ENCODE data around the gene PAAF1. TPM values are rescaled to one million over a fixed set of nuclear protein-coding genes. Genes with fewer than 3 reads are reported as not detected.

PAAF1 gene
- total and polyA plus RNA-seq, 10 of the 15 experiments (the other 5 are each of a cell fraction or from before 2014, with no cell fraction given): 13.7 to 70.6 (median 29.1) TPM

DNA sequence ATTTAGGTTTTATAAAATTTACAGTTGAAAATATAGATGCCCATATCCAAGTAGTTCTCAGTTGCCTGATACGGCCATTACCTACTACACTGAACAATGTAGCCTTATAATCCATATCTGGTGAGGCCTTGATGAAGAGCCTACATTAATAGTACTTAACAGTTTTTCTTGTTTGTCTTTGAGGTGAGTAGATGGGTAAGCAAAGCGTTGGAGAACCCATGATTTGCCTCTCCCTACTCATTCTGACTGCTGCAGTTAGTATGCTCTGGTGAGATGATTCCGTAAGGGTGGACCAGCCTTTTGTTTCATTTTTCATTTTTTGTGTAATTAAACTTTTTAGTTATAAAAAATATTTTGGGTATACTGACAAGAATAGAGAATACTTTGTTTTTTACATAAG lies 11.4 kb downstream of the PAAF1 start:
- intact Hi-C loops (cut with micrococcal nuclease; ENCODE audit: unreplicated experiment) (no loop called here), in situ Hi-C loops (cut with MboI) (no loop called here)
- no peaks in the 10 kb centered on the region for H3K79me2 ChIP-seq (ENCODE audit: control insufficient read depth, insufficient read depth, low read length)
- no peaks in the 10 kb centered on the region for H4K20me1 ChIP-seq (ENCODE audit: control insufficient read depth, insufficient read depth)
- FAIRE-seq (no peak), DNase-seq (ENCODE audit: low read depth, low spot score) (no peak), ATAC-seq (no peak)
- H3K4me3 ChIP-seq: no peak overlapping the region
- ChIA-PET POLR2A (no interaction called here), RAD21 (ENCODE audit: unreplicated experiment) (no interaction called here), CTCF (no interaction called here), SMC1A (ENCODE audit: uncharacterized antibody, unreplicated experiment) (interaction anchor here (1.2 kb wide), 1 partner anchor 16 kb away, joined by 3 read pairs; no protein-coding TSS in a partner anchor)
- 94% methylated on average over 3 of the region's 3 CpGs for WGBS (ENCODE audit: insufficient coverage, insufficient replicate concordance, low lambda C conversion rate, missing lambda C conversion rate)
- TF ChIP-seq, protein P1, sequence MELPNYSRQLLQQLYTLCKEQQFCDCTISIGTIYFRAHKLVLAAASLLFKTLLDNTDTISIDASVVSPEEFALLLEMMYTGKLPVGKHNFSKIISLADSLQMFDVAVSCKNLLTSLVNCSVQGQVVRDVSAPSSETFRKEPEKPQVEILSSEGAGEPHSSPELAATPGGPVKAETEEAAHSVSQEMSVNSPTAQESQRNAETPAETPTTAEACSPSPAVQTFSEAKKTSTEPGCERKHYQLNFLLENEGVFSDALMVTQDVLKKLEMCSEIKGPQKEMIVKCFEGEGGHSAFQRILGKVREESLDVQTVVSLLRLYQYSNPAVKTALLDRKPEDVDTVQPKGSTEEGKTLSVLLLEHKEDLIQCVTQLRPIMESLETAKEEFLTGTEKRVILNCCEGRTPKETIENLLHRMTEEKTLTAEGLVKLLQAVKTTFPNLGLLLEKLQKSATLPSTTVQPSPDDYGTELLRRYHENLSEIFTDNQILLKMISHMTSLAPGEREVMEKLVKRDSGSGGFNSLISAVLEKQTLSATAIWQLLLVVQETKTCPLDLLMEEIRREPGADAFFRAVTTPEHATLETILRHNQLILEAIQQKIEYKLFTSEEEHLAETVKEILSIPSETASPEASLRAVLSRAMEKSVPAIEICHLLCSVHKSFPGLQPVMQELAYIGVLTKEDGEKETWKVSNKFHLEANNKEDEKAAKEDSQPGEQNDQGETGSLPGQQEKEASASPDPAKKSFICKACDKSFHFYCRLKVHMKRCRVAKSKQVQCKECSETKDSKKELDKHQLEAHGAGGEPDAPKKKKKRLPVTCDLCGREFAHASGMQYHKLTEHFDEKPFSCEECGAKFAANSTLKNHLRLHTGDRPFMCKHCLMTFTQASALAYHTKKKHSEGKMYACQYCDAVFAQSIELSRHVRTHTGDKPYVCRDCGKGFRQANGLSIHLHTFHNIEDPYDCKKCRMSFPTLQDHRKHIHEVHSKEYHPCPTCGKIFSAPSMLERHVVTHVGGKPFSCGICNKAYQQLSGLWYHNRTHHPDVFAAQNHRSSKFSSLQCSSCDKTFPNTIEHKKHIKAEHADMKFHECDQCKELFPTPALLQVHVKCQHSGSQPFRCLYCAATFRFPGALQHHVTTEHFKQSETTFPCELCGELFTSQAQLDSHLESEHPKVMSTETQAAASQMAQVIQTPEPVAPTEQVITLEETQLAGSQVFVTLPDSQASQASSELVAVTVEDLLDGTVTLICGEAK (IDR thresholded peaks at IDR 0.05; ENCODE audit: borderline replicate concordance): no peak
- TF ChIP-seq TCF7 (IDR thresholded peaks at IDR 0.05; ENCODE audit: borderline replicate concordance): no peak
- TF ChIP-seq SRF (IDR thresholded peaks at IDR 0.05; ENCODE audit: low read depth in 2 of 2, low read length in 2 of 2): no peak
- TF ChIP-seq, protein P2, sequence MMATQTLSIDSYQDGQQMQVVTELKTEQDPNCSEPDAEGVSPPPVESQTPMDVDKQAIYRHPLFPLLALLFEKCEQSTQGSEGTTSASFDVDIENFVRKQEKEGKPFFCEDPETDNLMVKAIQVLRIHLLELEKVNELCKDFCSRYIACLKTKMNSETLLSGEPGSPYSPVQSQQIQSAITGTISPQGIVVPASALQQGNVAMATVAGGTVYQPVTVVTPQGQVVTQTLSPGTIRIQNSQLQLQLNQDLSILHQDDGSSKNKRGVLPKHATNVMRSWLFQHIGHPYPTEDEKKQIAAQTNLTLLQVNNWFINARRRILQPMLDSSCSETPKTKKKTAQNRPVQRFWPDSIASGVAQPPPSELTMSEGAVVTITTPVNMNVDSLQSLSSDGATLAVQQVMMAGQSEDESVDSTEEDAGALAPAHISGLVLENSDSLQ (IDR thresholded peaks at IDR 0.05): no peak
- no peak for TF ChIP-seq STAT3 (IDR thresholded peaks at IDR 0.05; ENCODE audit: low read depth, low read length)
- TF ChIP-seq CBFB (IDR thresholded peaks at IDR 0.05; ENCODE audit: low read depth): no peak
- TF ChIP-seq, protein P3, sequence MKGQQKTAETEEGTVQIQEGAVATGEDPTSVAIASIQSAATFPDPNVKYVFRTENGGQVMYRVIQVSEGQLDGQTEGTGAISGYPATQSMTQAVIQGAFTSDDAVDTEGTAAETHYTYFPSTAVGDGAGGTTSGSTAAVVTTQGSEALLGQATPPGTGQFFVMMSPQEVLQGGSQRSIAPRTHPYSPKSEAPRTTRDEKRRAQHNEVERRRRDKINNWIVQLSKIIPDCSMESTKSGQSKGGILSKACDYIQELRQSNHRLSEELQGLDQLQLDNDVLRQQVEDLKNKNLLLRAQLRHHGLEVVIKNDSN (IDR thresholded peaks at IDR 0.05; ENCODE audit: borderline replicate concordance, extremely low read length, insufficient read depth, low read depth, low read length): no peak
- TF ChIP-seq, protein P4, sequence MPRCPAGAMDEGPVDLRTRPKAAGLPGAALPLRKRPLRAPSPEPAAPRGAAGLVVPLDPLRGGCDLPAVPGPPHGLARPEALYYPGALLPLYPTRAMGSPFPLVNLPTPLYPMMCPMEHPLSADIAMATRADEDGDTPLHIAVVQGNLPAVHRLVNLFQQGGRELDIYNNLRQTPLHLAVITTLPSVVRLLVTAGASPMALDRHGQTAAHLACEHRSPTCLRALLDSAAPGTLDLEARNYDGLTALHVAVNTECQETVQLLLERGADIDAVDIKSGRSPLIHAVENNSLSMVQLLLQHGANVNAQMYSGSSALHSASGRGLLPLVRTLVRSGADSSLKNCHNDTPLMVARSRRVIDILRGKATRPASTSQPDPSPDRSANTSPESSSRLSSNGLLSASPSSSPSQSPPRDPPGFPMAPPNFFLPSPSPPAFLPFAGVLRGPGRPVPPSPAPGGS (IDR thresholded peaks at IDR 0.05; ENCODE audit: borderline replicate concordance, insufficient read depth, low read depth, low read length, poor library complexity, severe bottlenecking): no peak
- no peak for TF ChIP-seq ATF7 (IDR thresholded peaks at IDR 0.05; ENCODE audit: low read depth)
- TF ChIP-seq HCFC1 (IDR thresholded peaks at IDR 0.05; ENCODE audit: low read length): no peak
- H3K36me3 ChIP-seq (ENCODE audit: control insufficient read depth in 2 of 2, insufficient read depth in 2 of 2, low read length in 1 of 2): no peaks in the 10 kb centered on the region; a peak in 2 of 4 replicates
- H3K9ac ChIP-seq (ENCODE audit: control insufficient read depth, insufficient read depth, low read length): no peak overlapping the region
- H3K4me2 ChIP-seq (ENCODE audit: control insufficient read depth, insufficient read depth): no peak overlapping the region
- no peaks in the 10 kb centered on the region for H3K9me3 ChIP-seq (replicated peaks; ENCODE audit: control insufficient read depth, insufficient read depth, low read length)
- no peak overlapping the region for H2AFZ ChIP-seq (ENCODE audit: control insufficient read depth, low read depth, low read length)
- H3K27ac ChIP-seq (ENCODE audit: control insufficient read depth, insufficient read depth): no peak overlapping the region
- no peaks in the 10 kb centered on the region for H3K27me3 ChIP-seq (replicated peaks in 1 of 2; ENCODE audit: control insufficient read depth in 2 of 2, insufficient read depth in 2 of 2, low read length in 1 of 2)
- BruUV-seq (replicated peaks): no TSS peak
- no peaks in the 10 kb centered on the region for H3K4me1 ChIP-seq (ENCODE audit: control insufficient read depth, insufficient read depth, low read length)
